Osteoblast (primary cell): ENCODE measurements around the gene CARMIL1. TPM values are rescaled to one million over a fixed set of nuclear protein-coding genes. Genes with fewer than 3 reads are reported as not detected.

Experiments used
- DNase-seq: peaks from one replicate; pipeline ENCODE4 v3.0.0; 2011; ENCODE audit warnings: low spot score, mixed read lengths; ENCODE audit not compliant: insufficient read length; ENCODE audit errors: missing footprints
- H2AFZ ChIP-seq: 2 replicates; pipeline ENCODE4 v1.6.0; 2011; ENCODE audit warnings: mild to moderate bottlenecking, low read length
- H3K27ac ChIP-seq: 2 replicates; pipeline ENCODE4 v1.5.1; 2011; ENCODE audit warnings: mild to moderate bottlenecking, low read depth, low read length, moderate library complexity
- H3K27me3 ChIP-seq: 2 replicates; pipeline ENCODE4 v1.6.0; 2012; ENCODE audit warnings: mild to moderate bottlenecking, control low read depth, inconsistent platforms, low read length, moderate library complexity; ENCODE audit not compliant: insufficient read depth
- H3K36me3 ChIP-seq: 2 replicates; pipeline ENCODE4 v1.5.1; 2011; ENCODE audit warnings: mild to moderate bottlenecking, low read length, control low read depth, moderate library complexity; ENCODE audit not compliant: insufficient read depth
- H3K4me1 ChIP-seq: 2 replicates; pipeline ENCODE4 v1.5.1; 2011; ENCODE audit warnings: mild to moderate bottlenecking, low read length, control low read depth, moderate library complexity; ENCODE audit not compliant: insufficient read depth
- H3K4me2 ChIP-seq: 2 replicates; pipeline ENCODE4 v1.6.0; 2011; ENCODE audit warnings: mild to moderate bottlenecking, low read length; ENCODE audit not compliant: insufficient read depth
- H3K4me3 ChIP-seq: fragments of 200-600 bp; sonication (generic); 3 replicates; pipeline ENCODE4 v1.5.1; 2012; ENCODE audit warnings: mild to moderate bottlenecking, low read length, inconsistent platforms; ENCODE audit not compliant: insufficient read depth
- H3K79me2 ChIP-seq: 2 replicates; pipeline ENCODE4 v1.6.0; 2012; ENCODE audit warnings: mild to moderate bottlenecking, low read length, control low read depth, inconsistent platforms; ENCODE audit not compliant: insufficient read depth
- H3K9me3 ChIP-seq: 2 replicates; pipeline ENCODE4 v1.5.1; 2011; ENCODE audit warnings: low read depth, low read length, control low read depth
- H4K20me1 ChIP-seq: 2 replicates; pipeline ENCODE4 v1.6.0; 2012; ENCODE audit warnings: mild to moderate bottlenecking, low read length, control low read depth; ENCODE audit not compliant: insufficient read depth
- CTCF ChIP-seq: IDR thresholded peaks from 2 replicates; pipeline ENCODE4 v1.5.1; 2011; ENCODE audit warnings: mild to moderate bottlenecking, low read depth, low read length, moderate library complexity; ENCODE audit errors: extremely low read depth
- total RNA-seq: library from RNA; depleted of rRNA; stranded (reverse); fragments of >200 nt; gene quantifications from 2 replicates; pipeline ENCODE4 v1.2.3, GENCODE V29; 2012

Gene CARMIL1
- total RNA-seq, 1 donor = 25.7 TPM

- Histone ChIP-seq H3K36me3 (no peaks in the 10 kb centered on the region), H3K27ac (no peak overlapping the region), H3K9me3 (no peaks in the 10 kb centered on the region), H2AFZ (no peak overlapping the region), H3K79me2 (no peaks in the 10 kb centered on the region), H3K27me3 (no peaks in the 10 kb centered on the region), H4K20me1 (no peaks in the 10 kb centered on the region), H3K4me1 (peaks cover 31% of the 10 kb centered on the region), H3K4me2 (no peak overlapping the region), H3K4me3 (no peak overlapping the region)
- no peak for DNase-seq
- no peak for TF ChIP-seq CTCF
Measured at GRCh38 chr6:25418454-25419052, 139.4 kb downstream of the CARMIL1 start.

GRCh38 chr6:25419879-25420278 is 140.7 kb downstream of the CARMIL1 start:
- no peak overlapping the region for H2AFZ ChIP-seq
- H3K79me2 ChIP-seq = no peaks in the 10 kb centered on the region
- H4K20me1 ChIP-seq = no peaks in the 10 kb centered on the region
- H3K4me3 ChIP-seq = no peak overlapping the region
- TF ChIP-seq CTCF = no peak
- peaks cover 19% of the 10 kb centered on the region for H3K4me1 ChIP-seq
- DNase-seq = no peak
- no peaks in the 10 kb centered on the region for H3K9me3 ChIP-seq
- no peak overlapping the region for H3K27ac ChIP-seq
- no peaks in the 10 kb centered on the region for H3K36me3 ChIP-seq
- no peak overlapping the region for H3K4me2 ChIP-seq
- H3K27me3 ChIP-seq = no peaks in the 10 kb centered on the region

GRCh38 chr6:25423358-25423757 is 144.2 kb downstream of the CARMIL1 start:
- Histone ChIP-seq H3K36me3 (no peaks in the 10 kb centered on the region), H3K79me2 (no peaks in the 10 kb centered on the region)
- TF ChIP-seq CTCF = no peak

GRCh38 chr6:25424303-25424702 is 145.1 kb downstream of the CARMIL1 start:
- no peaks in the 10 kb centered on the region for H3K36me3 ChIP-seq
- no peaks in the 10 kb centered on the region for H4K20me1 ChIP-seq
- TF ChIP-seq CTCF = no peak
- H3K27ac ChIP-seq = no peak overlapping the region
- no peaks in the 10 kb centered on the region for H3K9me3 ChIP-seq
- no peak overlapping the region for H3K4me2 ChIP-seq
- no peaks in the 10 kb centered on the region for H3K4me1 ChIP-seq
- H3K79me2 ChIP-seq = no peaks in the 10 kb centered on the region
- no peak overlapping the region for H3K4me3 ChIP-seq
- no peaks in the 10 kb centered on the region for H3K27me3 ChIP-seq
- DNase-seq = no peak
- no peak overlapping the region for H2AFZ ChIP-seq

More at GRCh38 chr6:25423358-25423757, 144.2 kb downstream of the CARMIL1 start:
- no peak overlapping the region for H3K27ac ChIP-seq
- H3K4me1 ChIP-seq = peaks cover 6% of the 10 kb centered on the region
- H3K27me3 ChIP-seq = no peaks in the 10 kb centered on the region
- no peak overlapping the region for H3K4me2 ChIP-seq
- H2AFZ ChIP-seq = no peak overlapping the region
- no peaks in the 10 kb centered on the region for H4K20me1 ChIP-seq
- DNase-seq = no peak
- H3K9me3 ChIP-seq = no peaks in the 10 kb centered on the region
- no peak overlapping the region for H3K4me3 ChIP-seq
